Measurements from ENCODE around the gene PDE9A.

PDE9A gene

DNA sequence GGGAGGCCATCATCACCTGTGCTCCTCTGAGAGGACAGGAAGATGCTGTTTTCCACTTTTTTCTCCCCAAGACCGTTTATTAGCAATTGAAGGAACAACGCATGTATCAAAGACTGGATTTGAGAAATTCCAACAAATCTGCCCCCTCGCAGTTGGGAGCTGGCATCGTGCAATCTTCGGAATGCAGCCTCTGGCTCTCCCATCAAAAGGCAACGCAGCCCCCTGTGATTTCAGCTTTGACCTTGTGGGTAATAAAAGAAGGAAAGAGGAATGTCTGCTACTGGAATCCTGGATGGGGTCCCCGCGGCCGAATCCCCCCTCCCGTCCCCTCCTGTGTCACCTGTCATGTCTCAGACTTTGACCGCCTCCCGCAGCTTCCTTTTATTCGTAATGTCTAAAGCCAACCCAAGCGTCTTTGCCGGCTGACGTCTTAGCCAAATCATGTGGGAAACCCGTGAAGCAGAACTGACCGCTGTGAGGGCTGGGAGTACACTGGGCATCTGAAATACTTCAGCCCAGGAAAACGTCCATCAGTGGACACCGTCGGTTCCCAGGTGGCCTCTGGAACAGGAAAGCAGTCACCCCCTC, 124.4 kb downstream of the PDE9A start:
- TF ChIP-seq, protein P1, sequence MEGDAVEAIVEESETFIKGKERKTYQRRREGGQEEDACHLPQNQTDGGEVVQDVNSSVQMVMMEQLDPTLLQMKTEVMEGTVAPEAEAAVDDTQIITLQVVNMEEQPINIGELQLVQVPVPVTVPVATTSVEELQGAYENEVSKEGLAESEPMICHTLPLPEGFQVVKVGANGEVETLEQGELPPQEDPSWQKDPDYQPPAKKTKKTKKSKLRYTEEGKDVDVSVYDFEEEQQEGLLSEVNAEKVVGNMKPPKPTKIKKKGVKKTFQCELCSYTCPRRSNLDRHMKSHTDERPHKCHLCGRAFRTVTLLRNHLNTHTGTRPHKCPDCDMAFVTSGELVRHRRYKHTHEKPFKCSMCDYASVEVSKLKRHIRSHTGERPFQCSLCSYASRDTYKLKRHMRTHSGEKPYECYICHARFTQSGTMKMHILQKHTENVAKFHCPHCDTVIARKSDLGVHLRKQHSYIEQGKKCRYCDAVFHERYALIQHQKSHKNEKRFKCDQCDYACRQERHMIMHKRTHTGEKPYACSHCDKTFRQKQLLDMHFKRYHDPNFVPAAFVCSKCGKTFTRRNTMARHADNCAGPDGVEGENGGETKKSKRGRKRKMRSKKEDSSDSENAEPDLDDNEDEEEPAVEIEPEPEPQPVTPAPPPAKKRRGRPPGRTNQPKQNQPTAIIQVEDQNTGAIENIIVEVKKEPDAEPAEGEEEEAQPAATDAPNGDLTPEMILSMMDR (conservative IDR thresholded peaks at IDR 0.05; ENCODE audit: low read depth, low read length): no peak
- Histone ChIP-seq H4K20me1 (ENCODE audit: insufficient read depth) (no peaks in the 10 kb centered on the region), H2AFZ (ENCODE audit: low read depth) (no peak overlapping the region), H3K4me1 (ENCODE audit: low read depth, poor library complexity, severe bottlenecking) (no peaks in the 10 kb centered on the region), H3K9ac (no peak overlapping the region), H3K27me3 (ENCODE audit: insufficient read depth, low read depth) (peaks cover 86% of the 10 kb centered on the region), H3K79me2 (ENCODE audit: insufficient read depth, low read depth) (no peaks in the 10 kb centered on the region), H3K27ac (no peak overlapping the region), H3K36me3 (ENCODE audit: insufficient read depth) (no peaks in the 10 kb centered on the region), H3K4me3 (IDR thresholded peaks at IDR 0.05; ENCODE audit: insufficient read depth, low read depth, low read length) (no peak overlapping the region), H3K4me2 (no peak overlapping the region)

DNA sequence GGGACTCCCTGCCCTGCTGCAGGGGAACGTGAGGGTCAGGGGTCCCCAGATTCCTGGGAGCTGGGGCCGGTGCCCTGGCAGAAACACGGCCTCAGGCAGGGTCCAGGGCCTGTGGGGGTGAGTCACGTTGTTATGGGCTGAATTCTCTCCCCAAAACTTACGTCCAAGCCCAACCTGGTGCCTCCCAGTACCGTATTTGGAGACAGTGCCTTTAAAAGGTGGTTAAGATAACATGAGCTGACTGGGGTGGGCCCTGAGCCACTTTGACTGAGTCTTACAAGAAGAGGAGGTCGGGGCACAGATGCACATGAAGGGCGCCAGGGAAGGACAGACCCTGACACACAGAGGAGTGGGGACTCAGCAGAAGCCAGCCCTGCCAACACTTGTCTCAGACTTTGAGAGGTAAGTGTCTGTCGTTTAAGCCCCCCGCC, 126.0 kb downstream of the PDE9A start:
- no peak overlapping the region for H2AFZ ChIP-seq (ENCODE audit: low read depth)
- H3K4me2 ChIP-seq: no peak overlapping the region
- H3K79me2 ChIP-seq (ENCODE audit: insufficient read depth, low read depth): no peaks in the 10 kb centered on the region
- TF ChIP-seq, protein P1 (conservative IDR thresholded peaks at IDR 0.05; ENCODE audit: low read depth, low read length): no peak
- H3K27me3 ChIP-seq (ENCODE audit: insufficient read depth, low read depth): peaks cover 86% of the 10 kb centered on the region
- no peak overlapping the region for H3K9ac ChIP-seq
- H4K20me1 ChIP-seq (ENCODE audit: insufficient read depth): no peaks in the 10 kb centered on the region
- H3K4me3 ChIP-seq (IDR thresholded peaks at IDR 0.05; ENCODE audit: insufficient read depth, low read depth, low read length): no peak overlapping the region
- no peaks in the 10 kb centered on the region for H3K36me3 ChIP-seq (ENCODE audit: insufficient read depth)
- no peaks in the 10 kb centered on the region for H3K4me1 ChIP-seq (ENCODE audit: low read depth, poor library complexity, severe bottlenecking)
- H3K27ac ChIP-seq: no peak overlapping the region

DNA sequence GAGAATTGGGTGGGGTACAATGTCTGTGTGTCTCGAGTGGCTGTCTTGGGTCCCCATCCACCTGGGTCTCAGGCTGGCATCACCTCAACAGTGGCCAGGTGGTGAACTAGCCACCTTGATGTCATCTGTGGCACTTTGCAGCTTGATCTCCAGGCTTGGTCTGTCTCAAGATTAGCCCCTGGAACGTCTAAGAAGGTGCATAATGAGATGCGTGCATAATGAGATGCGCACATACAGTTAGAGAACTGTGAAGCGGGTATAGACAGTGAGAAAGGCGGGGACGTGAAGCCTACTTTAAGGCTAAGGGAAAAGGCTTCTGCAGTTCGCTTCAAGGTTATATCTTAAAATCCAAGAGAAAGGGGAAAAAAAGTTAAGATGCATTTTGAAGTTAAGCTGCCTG, 127.2 kb downstream of the PDE9A start:
- H3K4me1 ChIP-seq (ENCODE audit: low read depth, poor library complexity, severe bottlenecking): no peaks in the 10 kb centered on the region
- no peak overlapping the region for H3K4me3 ChIP-seq (IDR thresholded peaks at IDR 0.05; ENCODE audit: insufficient read depth, low read depth, low read length)
- TF ChIP-seq, protein P1 (conservative IDR thresholded peaks at IDR 0.05; ENCODE audit: low read depth, low read length): no peak
- H4K20me1 ChIP-seq (ENCODE audit: insufficient read depth): no peaks in the 10 kb centered on the region
- no peak overlapping the region for H3K4me2 ChIP-seq
- H3K27me3 ChIP-seq (ENCODE audit: insufficient read depth, low read depth): peaks cover 79% of the 10 kb centered on the region
- H3K79me2 ChIP-seq (ENCODE audit: insufficient read depth, low read depth): no peaks in the 10 kb centered on the region
- H3K27ac ChIP-seq: no peak overlapping the region
- H2AFZ ChIP-seq (ENCODE audit: low read depth): no peak overlapping the region
- H3K9ac ChIP-seq: no peak overlapping the region
- H3K36me3 ChIP-seq (ENCODE audit: insufficient read depth): no peaks in the 10 kb centered on the region

DNA sequence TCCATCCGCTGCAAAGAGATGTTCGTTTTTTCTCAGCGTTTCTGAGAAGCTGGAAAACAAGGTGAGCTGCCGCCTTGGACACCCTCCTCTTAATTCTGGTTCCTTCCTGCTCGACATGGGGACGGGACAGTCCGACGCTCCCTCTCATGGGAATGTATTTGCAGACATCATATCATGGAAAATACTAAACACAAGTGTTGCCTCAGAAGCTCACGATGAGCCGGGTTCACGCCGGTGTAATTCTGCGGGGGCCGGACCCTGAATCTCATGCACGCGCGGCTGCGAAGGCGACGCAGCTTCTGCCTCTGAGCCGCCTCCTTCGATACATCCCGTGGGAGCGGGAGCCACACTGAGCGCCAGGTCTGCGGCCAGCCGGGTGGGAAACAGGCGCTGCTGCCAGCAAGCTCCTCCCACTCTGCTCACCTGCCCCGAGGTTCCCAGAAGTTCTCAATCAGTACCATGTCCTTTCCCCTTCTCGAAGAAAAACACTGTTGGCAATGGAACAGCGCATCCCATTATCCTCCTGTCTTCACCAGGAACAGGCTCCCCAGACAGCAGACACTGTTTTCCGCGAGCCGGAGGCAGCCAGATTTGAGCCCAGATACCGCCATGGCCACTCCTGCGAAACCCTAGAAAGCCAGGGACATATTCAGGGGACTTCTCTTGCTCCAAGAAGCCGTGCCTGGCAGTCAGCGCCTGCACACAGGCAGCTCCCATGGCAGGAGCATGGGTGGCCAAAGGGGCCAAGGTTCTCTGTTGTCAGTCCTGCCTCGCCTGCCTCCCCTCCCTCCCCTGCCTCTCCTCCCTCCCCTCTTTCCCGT, 127.9 kb downstream of the PDE9A start:
- Histone ChIP-seq H3K27me3 (ENCODE audit: insufficient read depth, low read depth) (peaks cover 79% of the 10 kb centered on the region), H3K9ac (no peak overlapping the region), H3K4me2 (no peak overlapping the region), H3K4me1 (ENCODE audit: low read depth, poor library complexity, severe bottlenecking) (no peaks in the 10 kb centered on the region), H3K27ac (no peak overlapping the region), H2AFZ (ENCODE audit: low read depth) (no peak overlapping the region), H3K36me3 (ENCODE audit: insufficient read depth) (no peaks in the 10 kb centered on the region), H3K79me2 (ENCODE audit: insufficient read depth, low read depth) (no peaks in the 10 kb centered on the region), H4K20me1 (ENCODE audit: insufficient read depth) (no peaks in the 10 kb centered on the region), H3K4me3 (IDR thresholded peaks at IDR 0.05; ENCODE audit: insufficient read depth, low read depth, low read length) (no peak overlapping the region)
- TF ChIP-seq, protein P1 (conservative IDR thresholded peaks at IDR 0.05; ENCODE audit: low read depth, low read length): no peak
